Caco-2 (cell line): ENCODE data around the gene TMEM250. TPM values are rescaled to one million over a fixed set of nuclear protein-coding genes. Genes with fewer than 3 reads are reported as not detected.

Experiments used
- BruUV-seq: library from RNA; stranded (reverse); fragments of 400-500 nt; replicated peaks from 2 replicates; lab custom pipeline; 2021; lab: Mats Ljungman, UMichigan
- CTCF ChIA-PET: fragments of 300-600 bp; sonication (Branson Sonifier 250); formaldehyde crosslinking; loops from one replicate; lab custom pipeline; 2022; ENCODE audit warnings: antibody characterized with exemption; lab: Charles Lee
- POLR2A ChIA-PET: fragments of 300-600 bp; sonication (Branson Sonifier 250); formaldehyde crosslinking; loops from one replicate; lab custom pipeline; 2022; ENCODE audit warnings: antibody characterized with exemption; lab: Charles Lee
- DNase-seq, 2 experiments: peaks; one replicate each; pipeline versions ENCODE4 v3.0.0 to v3.0.0-alpha.2; 2020 to 2022
- H3K27me3 ChIP-seq: replicated peaks from 2 replicates; pipeline ENCODE4 v1.6.0; 2011; ENCODE audit warnings: low read length; ENCODE audit not compliant: control insufficient read depth, insufficient read depth
- H3K36me3 ChIP-seq: 2 replicates; pipeline ENCODE4 v1.5.1; 2011; ENCODE audit warnings: low read length; ENCODE audit not compliant: control insufficient read depth, insufficient read depth
- H3K4me1 ChIP-seq: fragments of 250-450 bp; sonication (Bioruptor Pico); 2 replicates; pipeline ENCODE4 v1.5.1; 2020; ENCODE audit warnings: mild to moderate bottlenecking
- H3K4me3 ChIP-seq: 2 replicates; pipeline ENCODE4 v1.5.1; 2011; ENCODE audit warnings: low read depth, mild to moderate bottlenecking, control low read depth, low read length
- H3K9me3 ChIP-seq: fragments of 250-450 bp; sonication (Bioruptor Pico); 2 replicates; pipeline ENCODE4 v1.5.1; 2020; ENCODE audit warnings: mild to moderate bottlenecking, moderate library complexity
- H3K27ac Mint-ChIP-seq: one replicate; pipeline ENCODE4 v1.8.0; 2022; ENCODE audit warnings: mixed read lengths; ENCODE audit not compliant: unreplicated experiment
- H3K27me3 Mint-ChIP-seq: one replicate; pipeline ENCODE4 v1.8.0; 2022; ENCODE audit warnings: mixed read lengths; ENCODE audit not compliant: insufficient read depth, unreplicated experiment
- H3K36me3 Mint-ChIP-seq: one replicate; pipeline ENCODE4 v1.8.0; 2022; ENCODE audit warnings: mild to moderate bottlenecking, mixed read lengths; ENCODE audit not compliant: insufficient read depth, unreplicated experiment
- H3K4me1 Mint-ChIP-seq: one replicate; pipeline ENCODE4 v1.8.0; 2022; ENCODE audit warnings: low read depth, mixed read lengths; ENCODE audit not compliant: unreplicated experiment
- H3K4me3 Mint-ChIP-seq: one replicate; pipeline ENCODE4 v1.8.0; 2022; ENCODE audit warnings: mild to moderate bottlenecking, moderate library complexity, mixed read lengths; ENCODE audit not compliant: unreplicated experiment
- H3K9me3 Mint-ChIP-seq: one replicate; pipeline ENCODE4 v1.8.0; 2022; ENCODE audit warnings: mixed read lengths; ENCODE audit not compliant: unreplicated experiment
- intact Hi-C: fragments of 100-400 bp; cut with micrococcal nuclease; formaldehyde crosslinking; loops from one replicate; pipeline ENCODE4 v1.10.0; 2022; ENCODE audit not compliant: unreplicated experiment
- total RNA-seq: library from RNA; stranded (reverse); gene quantifications from 2 replicates; pipeline ENCODE4 v1.2.3, GENCODE V29; 2022
- TF ChIP-seq, protein P1 (sequence below), 2 experiments: fragments of 200-600 bp in 1 of 2; IDR thresholded peaks; 1 replicate in 1 of 2; 2 replicates in 1 of 2; pipeline versions ENCODE4 v1.5.1 to v1.8.0; 2011 to 2022; ENCODE audit warnings: antibody characterized with exemption in 1 of 2, control low read depth in 1 of 2, inconsistent platforms in 1 of 2, low read depth in 1 of 2, low read length in 1 of 2, mild to moderate bottlenecking in 1 of 2, moderate library complexity in 1 of 2; ENCODE audit not compliant: insufficient read depth in 1 of 2, severe bottlenecking in 1 of 2, unreplicated experiment in 1 of 2

Gene TMEM250
- total RNA-seq, 1 experiment from 2014 or later, result 38.2 TPM

DNA sequence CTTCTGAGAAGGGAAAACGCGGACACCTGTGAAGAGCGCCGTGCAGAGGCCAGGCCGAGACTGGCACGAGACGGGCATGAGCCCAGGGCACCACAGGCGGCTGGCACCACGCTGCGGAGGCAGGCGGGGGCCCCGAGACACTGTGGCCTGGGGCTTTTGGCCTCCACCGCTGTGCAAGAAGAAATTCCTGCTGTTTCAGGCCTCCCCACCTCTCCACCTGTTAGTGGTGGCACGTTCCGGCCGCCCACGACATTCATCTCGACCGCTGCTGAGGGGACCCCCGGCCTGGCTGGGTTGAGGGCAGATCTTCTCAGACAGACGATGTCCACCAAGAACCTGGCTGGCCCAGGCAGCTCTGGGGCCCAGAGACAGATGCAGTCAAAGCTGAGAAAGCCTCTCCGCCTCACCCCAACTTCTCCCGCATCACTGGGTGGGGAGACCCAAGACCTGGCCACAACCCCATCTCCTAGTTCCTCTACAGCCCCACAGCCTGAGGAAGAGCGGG, 35.1 kb downstream of the TMEM250 start:
- Mint-ChIP-seq H3K4me1 (peaks cover 6% of the 10 kb centered on the region), H3K27me3 (no peaks in the 10 kb centered on the region), H3K27ac (no peak overlapping the region), H3K4me3 (no peak overlapping the region), H3K9me3 (no peaks in the 10 kb centered on the region), H3K36me3 (peaks cover 13% of the 10 kb centered on the region)
- H3K9me3 ChIP-seq, result no peaks in the 10 kb centered on the region
- POLR2A ChIA-PET, result no interaction called here
- H3K4me1 ChIP-seq, result no peaks in the 10 kb centered on the region
- H3K27me3 ChIP-seq, result no peaks in the 10 kb centered on the region
- CTCF ChIA-PET, result no interaction called here
- no peak overlapping the region for H3K4me3 ChIP-seq
- BruUV-seq, result no TSS peak
- intact Hi-C loops, result no loop called here
- DNase-seq, result no peak
- TF ChIP-seq, protein P1, sequence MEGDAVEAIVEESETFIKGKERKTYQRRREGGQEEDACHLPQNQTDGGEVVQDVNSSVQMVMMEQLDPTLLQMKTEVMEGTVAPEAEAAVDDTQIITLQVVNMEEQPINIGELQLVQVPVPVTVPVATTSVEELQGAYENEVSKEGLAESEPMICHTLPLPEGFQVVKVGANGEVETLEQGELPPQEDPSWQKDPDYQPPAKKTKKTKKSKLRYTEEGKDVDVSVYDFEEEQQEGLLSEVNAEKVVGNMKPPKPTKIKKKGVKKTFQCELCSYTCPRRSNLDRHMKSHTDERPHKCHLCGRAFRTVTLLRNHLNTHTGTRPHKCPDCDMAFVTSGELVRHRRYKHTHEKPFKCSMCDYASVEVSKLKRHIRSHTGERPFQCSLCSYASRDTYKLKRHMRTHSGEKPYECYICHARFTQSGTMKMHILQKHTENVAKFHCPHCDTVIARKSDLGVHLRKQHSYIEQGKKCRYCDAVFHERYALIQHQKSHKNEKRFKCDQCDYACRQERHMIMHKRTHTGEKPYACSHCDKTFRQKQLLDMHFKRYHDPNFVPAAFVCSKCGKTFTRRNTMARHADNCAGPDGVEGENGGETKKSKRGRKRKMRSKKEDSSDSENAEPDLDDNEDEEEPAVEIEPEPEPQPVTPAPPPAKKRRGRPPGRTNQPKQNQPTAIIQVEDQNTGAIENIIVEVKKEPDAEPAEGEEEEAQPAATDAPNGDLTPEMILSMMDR (IDR thresholded peaks at IDR 0.05; ENCODE audit: insufficient read depth in 1 of 2, low read depth in 1 of 2, low read length in 1 of 2, severe bottlenecking in 1 of 2, unreplicated experiment in 1 of 2), result no peak
- no peaks in the 10 kb centered on the region for H3K36me3 ChIP-seq

GRCh38 chr9:136082496-136083361, 35.9 kb downstream of the TMEM250 start:
- ChIA-PET CTCF (no interaction called here), POLR2A (no interaction called here)
- H3K27me3 Mint-ChIP-seq, result no peaks in the 10 kb centered on the region
- no peak overlapping the region for H3K4me3 ChIP-seq
- no peak overlapping the region for H3K4me3 Mint-ChIP-seq
- no peaks in the 10 kb centered on the region for H3K27me3 ChIP-seq
- H3K9me3 Mint-ChIP-seq, result no peaks in the 10 kb centered on the region
- H3K4me1 Mint-ChIP-seq, result peaks cover 6% of the 10 kb centered on the region
- H3K4me1 ChIP-seq, result no peaks in the 10 kb centered on the region; the same call in 1 of the 2 replicates
- H3K27ac Mint-ChIP-seq, result no peak overlapping the region
- TF ChIP-seq, protein P1 (IDR thresholded peaks at IDR 0.05; ENCODE audit: insufficient read depth in 1 of 2, low read depth in 1 of 2, low read length in 1 of 2, severe bottlenecking in 1 of 2, unreplicated experiment in 1 of 2), result no peak
- no peaks in the 10 kb centered on the region for H3K9me3 ChIP-seq
- intact Hi-C loops, result no loop called here
- BruUV-seq, result no TSS peak
- no peaks in the 10 kb centered on the region for H3K36me3 ChIP-seq
- no peak for DNase-seq
- H3K36me3 Mint-ChIP-seq, result peaks cover 13% of the 10 kb centered on the region

DNA sequence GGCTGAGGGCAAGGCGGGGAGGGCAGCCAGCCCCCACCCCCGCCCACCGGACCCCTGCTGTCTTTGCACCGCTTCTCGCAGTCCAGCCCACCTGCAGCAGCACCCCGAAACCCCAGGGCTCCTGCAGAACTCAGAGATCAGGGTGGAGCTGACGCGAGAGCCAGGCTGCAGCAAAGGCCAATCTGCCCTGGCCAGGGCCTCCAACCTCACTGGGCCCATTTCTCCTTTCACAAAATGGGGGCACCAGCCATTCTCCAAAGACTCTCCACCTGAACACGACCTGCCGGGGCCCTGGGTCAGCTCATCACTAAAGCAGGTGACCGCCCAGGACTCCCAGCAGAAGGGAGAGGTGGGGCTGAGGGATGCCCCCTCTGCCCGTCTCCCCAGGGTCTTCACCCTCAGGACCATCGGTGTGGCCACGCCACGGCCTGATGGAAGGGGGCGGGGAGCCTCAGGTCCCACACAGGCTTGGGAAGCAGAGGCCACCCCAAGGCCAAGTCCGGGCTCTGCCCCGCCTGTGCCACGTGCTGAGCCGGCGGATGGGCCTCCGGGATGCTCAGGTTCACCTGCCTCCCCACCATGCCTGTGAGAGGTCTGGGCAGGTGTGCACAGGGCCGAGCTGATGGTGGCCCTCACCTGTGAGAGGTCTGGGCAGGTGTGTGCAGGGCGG, 36.7 kb downstream of the TMEM250 start:
- POLR2A ChIA-PET, result no interaction called here
- DNase-seq, result no peak
- H3K9me3 Mint-ChIP-seq, result no peaks in the 10 kb centered on the region
- Histone ChIP-seq H3K4me3 (no peak overlapping the region), H3K36me3 (no peaks in the 10 kb centered on the region; the same call in 1 of the 2 replicates), H3K9me3 (no peaks in the 10 kb centered on the region), H3K27me3 (no peaks in the 10 kb centered on the region), H3K4me1 (no peaks in the 10 kb centered on the region; the same call in 1 of the 2 replicates)
- peaks cover 6% of the 10 kb centered on the region for H3K4me1 Mint-ChIP-seq
- intact Hi-C loops, result no loop called here
- BruUV-seq, result no TSS peak
- CTCF ChIA-PET, result no interaction called here
- peaks cover 13% of the 10 kb centered on the region for H3K36me3 Mint-ChIP-seq
- H3K27me3 Mint-ChIP-seq, result no peaks in the 10 kb centered on the region
- no peak overlapping the region for H3K4me3 Mint-ChIP-seq
- TF ChIP-seq, protein P1 (IDR thresholded peaks at IDR 0.05; ENCODE audit: insufficient read depth in 1 of 2, low read depth in 1 of 2, low read length in 1 of 2, severe bottlenecking in 1 of 2, unreplicated experiment in 1 of 2), result no peak
- no peak overlapping the region for H3K27ac Mint-ChIP-seq
